ENCODE measurements around the gene FAIM2. TPM values are rescaled to one million over a fixed set of nuclear protein-coding genes. Genes with fewer than 3 reads are reported as not detected.

The FAIM2 gene
- total and polyA plus RNA-seq, 10 of the 15 experiments (the other 5 are each of a cell fraction or from before 2014, with no cell fraction given): not detected

GRCh38 chr12:49825971-49826421, 77.7 kb downstream of the FAIM2 start:
- 47% methylated on average over 4 of the region's 4 CpGs for WGBS (ENCODE audit: insufficient coverage, insufficient replicate concordance, low lambda C conversion rate, missing lambda C conversion rate)
- peaks cover 25% of the 10 kb centered on the region for H3K79me2 ChIP-seq (ENCODE audit: control insufficient read depth, insufficient read depth, low read length)
- FAIRE-seq (no peak), ATAC-seq (no peak), DNase-seq (ENCODE audit: low read depth, low spot score) (no peak)
- no peak overlapping the region for H3K27ac ChIP-seq (ENCODE audit: control insufficient read depth, insufficient read depth)
- no peaks in the 10 kb centered on the region; a peak in 1 of 4 replicates for H3K36me3 ChIP-seq (ENCODE audit: control insufficient read depth in 2 of 2, insufficient read depth in 2 of 2, low read length in 1 of 2)
- SMC1A ChIA-PET (ENCODE audit: uncharacterized antibody, unreplicated experiment): interaction anchor here (0.8 to 5.3 kb wide), 7 partner anchors 10 to 1142 kb away, joined by 3 to 32 read pairs (median 4); partner anchors contain the start of genes BCDIN3D and TMBIM6
- in situ Hi-C loops (cut with MboI) (no loop called here), intact Hi-C loops (cut with micrococcal nuclease; ENCODE audit: unreplicated experiment) (no loop called here)
- RAD21 ChIA-PET (ENCODE audit: unreplicated experiment): interaction anchor here (1.3 kb wide), 1 partner anchor 12 kb away, joined by 4 read pairs; no protein-coding TSS in a partner anchor
- no peak overlapping the region for H3K4me3 ChIP-seq
- H3K4me2 ChIP-seq (ENCODE audit: control insufficient read depth, insufficient read depth): no peak overlapping the region
- H3K27me3 ChIP-seq (replicated peaks in 1 of 2; ENCODE audit: control insufficient read depth in 2 of 2, insufficient read depth in 2 of 2, low read length in 1 of 2): no peaks in the 10 kb centered on the region
- no peaks in the 10 kb centered on the region for H3K9me3 ChIP-seq (replicated peaks; ENCODE audit: control insufficient read depth, insufficient read depth, low read length)
- H4K20me1 ChIP-seq (ENCODE audit: control insufficient read depth, insufficient read depth): 0 out of 2 replicates have a peak, but pooled peaks cover 3% of the 10 kb centered on the region
- H2AFZ ChIP-seq (ENCODE audit: control insufficient read depth, low read depth, low read length): no peak overlapping the region
- CTCF ChIA-PET: interaction anchor here (1.1 to 7.7 kb wide), 5 partner anchors 13 to 64 kb away, joined by 3 to 61 read pairs (median 7); no protein-coding TSS in a partner anchor
- no TSS peak for BruUV-seq (replicated peaks)
- H3K4me1 ChIP-seq (ENCODE audit: control insufficient read depth, insufficient read depth, low read length): peaks cover 34% of the 10 kb centered on the region
- H3K9ac ChIP-seq (ENCODE audit: control insufficient read depth, insufficient read depth, low read length): no peak overlapping the region
- POLR2A ChIA-PET: interaction anchor here (1.2 to 1.7 kb wide), 2 partner anchors 12 to 85 kb away, joined by 5 read pairs; no protein-coding TSS in a partner anchor
- TF ChIP-seq KLF5 (IDR thresholded peaks at IDR 0.05; ENCODE audit: partially characterized antibody) (no peak), MTA3 (IDR thresholded peaks at IDR 0.05; ENCODE audit: borderline replicate concordance, low read length) (no peak), ZBTB40 (IDR thresholded peaks at IDR 0.05; ENCODE audit: borderline replicate concordance) (no peak), TBL1XR1 (IDR thresholded peaks at IDR 0.05; ENCODE audit: low read depth, low read length) (no peak), ZNF687 (IDR thresholded peaks at IDR 0.05) (no peak), PAX5 (IDR thresholded peaks at IDR 0.05; ENCODE audit: borderline replicate concordance, low read depth, low read length) (no peak), NFIC (IDR thresholded peaks at IDR 0.05; ENCODE audit: low read depth, low read length) (no peak), POLR2A (IDR thresholded peaks at IDR 0.05; ENCODE audit: low read depth, low read length) (no peak), BCL11A (IDR thresholded peaks at IDR 0.05; ENCODE audit: low read depth, low read length) (no peak), STAT3 (IDR thresholded peaks at IDR 0.05; ENCODE audit: low read depth, low read length) (no peak), EED (IDR thresholded peaks at IDR 0.05; ENCODE audit: low read depth) (no peak), IKZF2 (IDR thresholded peaks at IDR 0.05) (no peak), SMC3 (IDR thresholded peaks at IDR 0.05; ENCODE audit: borderline replicate concordance, low read length) (no peak), GATAD2B (conservative IDR thresholded peaks at IDR 0.05; ENCODE audit: low read depth) (no peak)
- TF ChIP-seq, protein P1, sequence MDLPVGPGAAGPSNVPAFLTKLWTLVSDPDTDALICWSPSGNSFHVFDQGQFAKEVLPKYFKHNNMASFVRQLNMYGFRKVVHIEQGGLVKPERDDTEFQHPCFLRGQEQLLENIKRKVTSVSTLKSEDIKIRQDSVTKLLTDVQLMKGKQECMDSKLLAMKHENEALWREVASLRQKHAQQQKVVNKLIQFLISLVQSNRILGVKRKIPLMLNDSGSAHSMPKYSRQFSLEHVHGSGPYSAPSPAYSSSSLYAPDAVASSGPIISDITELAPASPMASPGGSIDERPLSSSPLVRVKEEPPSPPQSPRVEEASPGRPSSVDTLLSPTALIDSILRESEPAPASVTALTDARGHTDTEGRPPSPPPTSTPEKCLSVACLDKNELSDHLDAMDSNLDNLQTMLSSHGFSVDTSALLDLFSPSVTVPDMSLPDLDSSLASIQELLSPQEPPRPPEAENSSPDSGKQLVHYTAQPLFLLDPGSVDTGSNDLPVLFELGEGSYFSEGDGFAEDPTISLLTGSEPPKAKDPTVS (IDR thresholded peaks at IDR 0.05; ENCODE audit: low read depth, low read length): no peak

Data from GM12878 (cell line).